Activated CD8-positive, alpha-beta memory T cell treated with anti-CD3 and anti-CD28 coated beads, Interleukin-2, amount 50 U/mL, for 24 hours (primary cell): ENCODE results near the gene CTNND2.

Source experiments
- DNase-seq: peaks from one replicate; pipeline ENCODE4 v3.0.0-alpha.2; 2020; ENCODE audit errors: extremely low read depth

CTNND2 gene

DNA sequence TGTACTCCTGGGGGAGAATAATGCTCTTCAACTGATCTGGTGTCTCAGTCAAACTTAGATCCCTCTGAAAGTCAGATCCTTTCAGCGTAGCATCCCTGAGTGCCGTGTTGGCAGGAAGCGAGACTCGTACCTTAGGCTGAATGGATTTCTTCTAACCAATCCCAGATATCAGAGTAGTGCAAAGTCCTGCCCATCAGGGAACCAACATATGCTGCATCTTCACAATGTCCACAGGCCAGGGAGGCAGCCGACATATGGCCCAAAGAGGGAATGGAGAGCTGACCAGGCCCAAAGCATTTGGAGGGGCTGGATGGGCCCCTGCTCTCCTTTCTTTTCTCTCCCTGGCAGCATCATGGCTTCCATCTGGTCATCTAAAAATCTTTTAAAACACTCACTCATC, 646.2 kb downstream of the CTNND2 start:
- no peak for DNase-seq

DNA sequence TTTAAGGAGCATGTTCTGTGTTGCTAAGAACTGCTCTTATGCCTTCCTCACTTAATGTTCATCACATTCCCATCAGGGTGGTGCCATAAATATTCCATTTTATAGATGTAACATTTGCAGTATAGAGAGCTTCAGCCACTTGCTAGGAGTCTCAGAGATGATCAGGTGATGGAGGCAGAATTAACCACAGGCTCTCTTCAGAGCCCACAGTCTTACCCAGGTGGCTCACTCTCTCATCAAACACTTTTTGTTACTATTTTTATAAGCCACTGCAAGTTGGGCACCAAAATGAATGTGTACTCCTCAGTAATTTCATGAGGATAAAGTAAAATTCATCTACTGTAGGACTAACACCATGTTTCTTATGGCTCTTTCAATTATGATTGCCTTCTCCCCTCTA, 651.7 kb downstream of the CTNND2 start:
- no peak for DNase-seq

DNA sequence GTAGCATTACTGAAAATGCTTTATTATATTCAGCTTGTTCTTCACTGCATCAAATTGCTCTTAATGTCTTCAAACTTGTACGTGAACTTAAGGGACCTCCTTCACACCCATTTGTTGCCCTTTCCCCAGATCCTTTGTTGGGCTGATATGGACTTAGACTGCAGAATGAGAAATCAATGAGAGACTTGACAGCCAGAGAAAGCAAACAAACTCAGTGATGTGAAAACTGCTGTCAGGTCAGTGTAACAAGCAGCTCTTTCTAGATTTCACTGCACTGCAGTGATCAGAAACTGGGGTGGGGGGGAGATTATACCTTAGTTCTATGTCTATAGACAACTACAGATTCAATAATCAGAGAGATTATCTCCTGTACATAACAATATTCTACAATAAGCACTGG, 652.2 kb downstream of the CTNND2 start:
- no peak for DNase-seq

DNA sequence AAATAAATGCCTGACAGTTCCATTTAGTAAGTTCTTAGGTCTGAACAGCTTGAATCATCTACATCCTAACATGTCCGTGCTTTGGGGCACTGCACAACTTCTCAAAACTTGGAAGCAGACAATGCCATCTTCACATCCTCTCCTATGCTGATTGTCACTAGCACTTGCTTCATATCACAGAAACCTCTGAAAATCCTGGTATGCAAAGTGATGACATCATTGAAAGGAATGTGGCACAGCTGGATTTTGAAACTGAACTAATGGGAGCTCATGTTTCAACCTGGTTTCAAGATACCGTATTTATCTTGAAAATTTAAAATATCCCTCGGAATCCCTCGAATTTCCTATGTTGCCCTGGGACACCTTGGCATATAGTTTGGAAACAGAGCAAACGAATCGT, 653.0 kb downstream of the CTNND2 start:
- no peak for DNase-seq

DNA sequence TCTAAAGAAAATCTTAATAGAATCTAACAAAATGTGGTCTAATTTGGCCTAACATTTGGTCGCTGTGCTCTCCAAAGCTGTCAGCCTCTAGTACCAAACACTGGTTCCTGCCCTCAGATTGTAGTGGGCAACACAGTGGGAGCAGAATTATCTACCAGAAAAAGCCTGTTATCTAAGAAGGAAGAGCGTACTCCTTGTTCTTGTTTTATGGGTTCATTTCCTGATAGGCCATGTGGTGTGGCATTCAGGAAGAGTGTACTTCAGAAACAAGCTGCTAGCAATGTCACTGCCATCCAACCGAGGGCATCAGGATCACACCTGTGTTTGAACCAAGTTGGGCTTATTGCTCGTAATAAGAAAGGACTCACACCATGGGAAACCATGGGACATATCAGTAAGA, 655.3 kb downstream of the CTNND2 start:
- DNase-seq = no peak

DNA sequence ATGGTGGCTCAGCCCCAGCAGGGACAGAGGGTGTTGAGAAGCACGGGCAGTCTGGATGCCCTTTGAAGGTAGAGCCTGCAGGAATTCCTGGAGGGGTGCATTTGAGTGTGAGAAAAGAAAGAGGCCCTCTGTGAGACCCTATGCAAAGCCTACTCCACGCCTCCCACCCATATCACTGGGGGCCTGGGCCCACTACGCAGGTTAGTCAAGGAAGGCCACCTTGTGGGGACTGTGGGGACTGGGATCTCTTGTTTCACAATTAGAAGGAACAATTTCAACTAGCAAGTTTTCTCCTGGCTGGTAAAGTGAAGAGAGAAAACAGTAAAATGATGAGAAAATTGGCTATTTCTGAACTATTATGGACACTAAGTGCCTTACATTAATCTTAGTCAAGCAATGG, 657.0 kb downstream of the CTNND2 start:
- no peak for DNase-seq

DNA sequence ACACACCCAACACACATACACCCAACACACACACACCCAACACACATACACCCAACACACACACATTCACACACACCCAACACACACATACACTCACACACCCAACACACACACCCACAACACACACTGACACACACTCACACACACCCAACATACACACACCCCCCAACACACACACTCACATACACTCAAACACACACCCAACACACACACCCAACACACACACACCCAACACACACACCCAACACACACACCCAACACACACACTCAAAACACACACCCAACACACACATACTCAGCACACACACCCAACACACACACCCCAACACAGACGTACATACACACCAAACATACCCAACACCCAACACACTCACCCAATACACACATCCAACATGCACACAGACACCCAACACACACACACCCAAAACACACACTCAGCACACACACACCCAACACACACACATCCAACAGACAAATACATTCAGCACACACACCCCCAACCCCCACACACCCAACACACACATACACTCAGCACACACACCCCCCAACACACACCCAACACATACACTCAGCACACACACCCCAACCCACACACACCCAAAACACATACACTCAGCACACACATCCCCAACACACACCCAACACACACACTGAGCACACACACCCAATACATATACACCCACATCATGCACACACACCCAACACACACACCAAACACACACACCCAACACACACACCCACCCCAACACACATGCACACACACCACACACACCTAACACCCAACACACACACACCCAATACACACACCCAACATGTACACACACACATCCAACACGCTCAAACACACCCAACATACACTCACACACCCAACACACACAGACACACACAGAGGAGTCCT, 663.7 kb downstream of the CTNND2 start:
- no peak for DNase-seq

DNA sequence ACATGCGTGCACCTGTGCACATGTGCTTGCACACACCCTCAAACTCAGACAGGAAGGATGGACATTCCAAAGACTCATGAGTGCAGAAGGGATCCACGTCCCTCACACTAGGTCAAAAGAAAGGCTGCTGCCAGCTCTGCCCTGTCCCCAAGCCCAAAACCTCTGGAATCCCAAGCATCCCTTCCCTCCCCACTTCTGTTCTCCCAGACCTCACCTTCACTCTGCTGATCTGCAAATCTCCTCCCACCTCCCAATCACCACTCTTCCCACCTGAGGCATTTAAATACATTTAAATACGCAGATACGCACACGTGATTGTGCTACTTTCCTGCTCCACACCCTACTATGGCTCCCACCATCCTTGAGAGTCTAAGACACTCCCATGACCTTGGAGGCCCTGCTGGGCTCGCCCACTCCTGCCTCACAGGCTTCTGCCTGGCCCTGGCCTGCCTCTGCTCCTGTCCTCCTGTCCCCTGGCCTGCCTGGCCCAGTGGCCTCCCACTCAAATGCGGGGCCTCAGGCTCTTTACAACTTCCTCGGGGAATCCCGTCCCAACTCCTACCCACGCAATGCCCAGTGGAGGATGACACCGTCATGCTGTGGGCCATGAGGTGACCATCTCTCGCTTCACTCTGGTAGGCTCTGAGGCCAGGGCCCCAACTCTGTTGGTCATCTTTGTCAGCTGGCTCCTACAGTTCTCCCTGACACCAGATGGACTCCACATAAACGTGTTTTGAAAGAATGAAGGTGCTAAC, 664.8 kb downstream of the CTNND2 start:
- no peak for DNase-seq

DNA sequence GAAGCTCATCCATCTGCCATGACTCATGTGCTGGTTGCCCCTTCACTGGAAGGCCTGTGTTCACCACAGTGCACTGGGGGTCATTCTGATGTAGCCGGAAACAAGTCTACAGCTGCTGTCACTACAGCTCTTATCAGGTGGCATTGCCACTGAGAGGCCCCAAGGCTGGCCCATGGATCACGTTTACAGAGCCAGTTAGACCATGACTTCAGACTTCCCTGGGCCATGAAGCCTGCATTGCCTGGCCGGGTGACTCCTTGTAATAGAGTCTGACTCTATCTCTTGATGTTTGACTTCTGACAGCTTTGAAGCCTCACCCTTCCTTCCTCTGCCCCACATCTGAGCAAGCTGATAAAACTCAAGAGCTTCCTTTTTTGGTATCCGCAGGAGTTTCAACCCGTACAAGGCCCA, 669.7 kb downstream of the CTNND2 start:
- DNase-seq = no peak

DNA sequence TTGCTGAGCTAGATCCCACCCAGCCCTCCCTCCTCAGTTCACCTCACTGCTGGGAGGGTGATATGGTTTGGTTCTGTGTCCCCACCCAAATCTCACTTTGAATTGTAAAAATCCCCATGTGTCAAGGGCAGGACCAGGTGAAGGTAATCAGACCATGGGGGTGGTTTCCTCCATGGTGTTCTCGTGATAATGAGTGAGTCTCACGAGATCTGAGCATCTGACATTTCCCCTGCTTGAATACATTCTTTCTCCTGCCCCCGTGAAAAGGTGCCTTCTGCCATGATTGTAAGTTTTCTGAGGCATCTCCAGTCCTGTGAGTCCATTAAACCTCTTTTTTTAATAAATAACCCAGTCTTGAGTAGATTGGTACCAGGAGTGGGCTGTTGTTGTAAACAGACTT, 673.4 kb downstream of the CTNND2 start:
- no peak for DNase-seq

DNA sequence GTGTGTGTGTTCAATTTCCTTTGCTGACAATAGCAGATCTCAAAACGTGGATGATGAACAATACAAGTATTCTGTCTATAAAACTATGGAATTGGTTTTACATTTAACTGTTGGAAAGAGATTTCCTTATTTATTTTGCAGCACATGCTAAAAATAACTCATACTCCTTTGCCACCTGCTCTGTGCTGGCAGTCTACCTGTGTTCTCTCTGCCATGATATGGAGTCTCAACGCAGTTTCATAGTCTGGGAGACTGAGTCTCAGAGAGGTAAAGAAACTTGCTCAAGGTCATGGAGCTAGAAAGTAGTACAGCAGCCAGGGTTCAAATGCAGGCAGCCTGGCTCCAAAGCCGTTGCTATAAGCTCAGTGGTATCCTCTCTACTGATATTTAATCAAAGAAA, 677.2 kb downstream of the CTNND2 start:
- DNase-seq = no peak

DNA sequence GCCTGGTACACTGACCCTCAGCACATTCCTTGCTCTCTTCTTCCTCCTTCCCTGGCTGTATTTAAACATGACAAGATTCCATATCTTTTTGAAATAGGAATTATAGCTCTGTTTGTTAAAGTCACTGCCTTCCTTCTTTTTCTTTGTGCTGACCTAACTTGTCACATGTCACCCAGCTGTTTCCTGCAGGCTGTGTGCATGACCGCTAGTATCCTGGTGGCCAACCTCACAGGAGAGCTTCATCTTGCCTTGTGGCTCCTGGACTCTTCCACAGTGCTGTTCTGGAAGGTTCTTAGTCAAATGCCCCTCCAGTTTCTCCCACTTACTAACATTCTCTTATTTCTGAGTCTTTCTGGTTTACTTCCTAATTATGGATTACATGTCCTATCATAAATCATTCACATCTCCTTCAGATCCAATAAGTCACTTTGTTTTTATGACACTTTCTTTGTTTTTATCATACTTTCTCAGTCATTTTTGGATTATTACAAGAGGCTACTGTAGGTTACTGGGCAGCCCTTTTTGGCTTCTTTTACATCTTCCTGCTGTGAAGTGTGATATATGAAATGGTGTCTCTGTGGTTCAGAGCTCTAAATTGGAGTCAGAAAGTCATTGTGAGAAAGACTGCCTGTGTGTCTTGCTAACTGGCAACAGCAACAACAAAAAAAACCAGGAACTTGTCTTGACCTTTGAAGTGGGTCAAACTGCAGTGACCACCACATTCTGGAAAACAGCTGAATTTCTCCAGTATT, 679.6 kb downstream of the CTNND2 start:
- DNase-seq = no peak

DNA sequence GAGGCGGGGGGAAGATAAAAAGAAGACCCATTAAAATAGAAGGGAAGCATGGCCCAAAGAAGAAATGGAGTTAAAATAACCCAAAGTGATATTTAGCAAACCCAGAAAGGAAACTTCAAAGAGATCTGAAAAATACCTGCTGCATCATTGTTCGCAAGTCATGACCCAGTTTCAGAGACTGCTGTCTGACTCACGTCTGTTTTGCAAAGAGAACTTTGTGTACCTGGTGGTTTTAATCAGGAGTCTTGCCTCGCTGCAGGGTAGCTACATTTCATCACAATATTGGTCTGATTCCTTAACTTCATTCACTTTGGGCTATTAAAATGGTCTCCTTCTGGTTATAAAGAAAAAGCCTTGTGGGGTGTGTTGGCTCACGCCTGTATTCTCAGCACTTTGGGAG, 682.1 kb downstream of the CTNND2 start:
- no peak for DNase-seq

DNA sequence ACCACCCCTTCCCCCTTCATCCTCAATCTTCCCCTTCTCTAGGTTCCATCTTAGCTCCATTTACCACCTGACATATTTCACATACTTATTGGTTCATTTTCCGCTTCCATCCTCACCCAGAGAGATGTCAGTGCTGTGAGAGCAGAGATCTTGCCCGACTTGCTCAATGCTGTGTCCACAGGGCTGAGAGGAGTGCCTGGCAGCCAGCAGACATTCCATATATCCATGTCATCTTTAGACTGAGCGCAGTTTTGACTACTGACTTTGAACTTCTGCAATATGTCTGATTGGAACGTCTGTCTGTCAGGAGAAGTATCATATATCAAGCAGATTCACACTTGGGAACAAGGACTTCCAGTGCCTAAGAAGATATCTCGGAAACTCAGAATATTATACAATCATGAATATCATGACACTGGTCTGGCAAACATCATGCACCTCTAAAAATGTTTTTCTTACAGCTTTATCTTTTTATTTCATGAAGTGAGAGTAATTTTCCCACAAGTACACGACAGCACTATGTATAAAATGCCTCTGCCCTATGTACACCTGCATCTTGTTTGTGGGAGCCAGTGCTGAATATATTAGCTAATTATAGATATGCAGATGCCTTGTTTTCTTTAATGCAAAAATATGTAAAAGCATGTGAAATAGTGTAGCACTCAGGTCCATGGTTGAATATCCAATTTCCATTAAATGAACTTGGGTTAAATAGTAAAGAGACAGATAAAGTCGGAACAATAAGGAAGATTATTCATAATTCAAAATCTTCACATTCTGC, 689.2 kb downstream of the CTNND2 start:
- no peak for DNase-seq

DNA sequence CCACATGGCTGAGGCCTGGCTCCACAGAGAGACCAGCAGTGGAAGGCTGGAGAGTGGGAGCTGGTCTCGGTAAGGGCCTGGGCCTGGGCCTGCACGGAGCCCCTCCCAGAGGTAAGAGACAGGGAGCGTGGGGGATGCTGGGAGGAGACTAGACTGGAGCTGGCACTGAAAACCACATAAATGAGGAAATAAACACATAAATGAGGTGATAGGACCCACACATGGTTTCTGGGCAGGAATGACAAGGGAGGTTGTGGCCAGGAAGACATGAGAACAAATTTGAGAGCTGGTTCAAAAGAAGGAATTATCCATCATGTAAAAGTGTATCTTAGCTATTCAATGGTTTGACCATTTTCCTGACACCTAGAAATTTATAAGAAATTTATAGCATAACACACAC, 691.5 kb downstream of the CTNND2 start:
- no peak for DNase-seq

DNA sequence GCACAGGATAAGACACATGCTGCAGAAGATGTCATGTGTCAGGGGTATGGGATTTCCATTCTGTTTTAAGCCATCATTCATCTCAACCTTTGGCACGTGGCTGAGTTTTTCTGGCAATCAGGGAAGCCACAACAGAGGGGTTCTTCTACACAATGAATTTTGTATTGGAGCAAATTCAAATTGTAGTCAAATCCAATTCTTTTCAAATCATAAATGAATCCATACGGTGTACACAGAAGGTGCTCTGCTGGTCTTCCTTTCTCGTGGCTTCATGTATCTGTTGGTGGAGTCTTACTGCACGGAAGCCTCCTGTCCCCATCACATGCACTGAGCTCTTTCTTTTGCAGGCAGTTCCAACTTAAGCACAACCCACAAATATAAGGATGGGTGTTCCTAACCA, 706.5 kb downstream of the CTNND2 start:
- no peak for DNase-seq

DNA sequence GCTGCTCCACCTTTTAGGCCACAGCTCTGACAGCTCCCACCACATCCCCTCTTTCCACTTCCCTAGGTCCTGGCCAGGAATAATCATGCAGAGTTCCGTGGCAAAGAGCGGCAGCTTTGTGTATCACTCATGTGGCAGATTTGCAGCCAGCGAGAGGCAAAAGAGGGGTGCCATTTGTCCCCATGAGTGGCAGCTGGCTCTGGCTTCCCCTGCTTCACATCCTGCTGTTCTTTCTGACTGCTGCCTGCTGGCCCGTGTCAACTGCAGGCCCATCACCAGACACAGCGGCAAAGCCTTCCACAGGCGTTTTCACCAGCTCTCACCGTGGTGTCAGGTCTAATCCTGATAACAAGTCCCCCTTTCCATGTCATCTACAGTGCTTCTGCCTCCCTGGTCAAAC, 712.6 kb downstream of the CTNND2 start:
- DNase-seq = no peak

DNA sequence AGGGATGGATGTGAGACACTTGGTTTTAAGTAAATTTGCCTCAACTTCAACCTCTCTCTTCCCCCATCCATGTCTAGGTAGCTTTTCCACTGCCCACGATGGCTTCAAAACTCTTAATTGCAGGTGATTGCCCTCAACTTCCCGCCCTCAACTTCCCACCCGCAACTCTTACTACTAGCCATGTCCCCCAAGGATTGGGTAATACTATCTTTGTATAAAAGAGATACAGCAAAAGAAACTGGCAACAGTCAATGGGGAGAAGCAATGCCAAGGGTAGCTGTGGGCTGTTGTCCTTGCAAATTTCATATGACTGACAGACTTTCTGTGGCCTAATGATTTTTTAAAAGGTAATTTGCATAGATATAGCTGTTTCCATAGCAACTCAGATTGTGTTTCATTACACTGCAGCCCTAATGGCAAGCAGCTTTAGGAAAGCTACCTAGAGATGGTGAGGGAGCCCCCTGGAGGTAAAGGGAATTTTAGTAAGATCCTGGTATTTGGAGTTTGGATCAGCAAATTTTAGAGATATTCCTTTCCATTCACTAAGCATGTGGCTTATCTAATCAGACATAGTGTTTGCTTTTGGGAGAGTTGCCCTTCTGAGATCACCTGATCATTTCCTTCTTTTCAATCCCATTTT, 721.7 kb downstream of the CTNND2 start:
- no peak for DNase-seq

DNA sequence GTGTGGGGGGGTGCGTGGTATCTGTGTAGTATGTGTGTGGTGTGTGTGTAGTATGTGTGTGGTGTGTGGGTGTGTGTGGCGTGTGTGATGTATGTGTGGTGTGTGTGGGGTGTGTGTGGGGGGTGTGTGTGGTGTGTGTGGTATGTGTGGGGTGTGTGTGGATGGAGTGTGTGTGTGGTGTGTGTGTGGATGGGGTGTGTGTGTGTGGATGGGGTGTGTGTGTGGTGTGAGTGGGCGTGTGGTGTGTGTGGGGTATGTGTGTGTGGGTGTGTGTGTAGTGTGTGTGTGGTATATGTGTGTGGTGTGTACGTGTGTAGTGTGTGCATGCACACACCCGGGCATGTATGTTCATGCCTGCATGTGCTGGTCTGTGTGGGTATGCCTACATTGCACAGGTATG, 722.3 kb downstream of the CTNND2 start:
- no peak for DNase-seq

DNA sequence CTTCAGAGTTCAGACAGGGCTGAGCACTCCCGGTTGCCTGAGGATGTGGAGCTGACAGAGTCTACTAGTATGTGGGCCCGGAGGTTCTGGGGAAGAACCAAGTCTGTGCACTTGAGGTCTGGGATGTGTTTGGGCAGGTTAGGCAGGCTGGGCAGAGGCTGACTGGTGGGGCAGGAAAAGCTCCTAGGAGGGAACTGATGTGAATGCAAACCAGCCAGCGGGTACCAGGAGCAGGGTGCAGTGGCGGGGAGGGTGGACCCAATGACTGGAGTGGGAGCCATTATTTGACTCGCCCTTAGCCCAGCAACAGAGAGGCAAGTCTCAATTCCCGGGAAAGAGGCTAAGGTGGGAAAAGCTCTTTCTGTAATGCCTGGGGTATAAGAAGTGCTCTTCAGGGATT, 723.4 kb downstream of the CTNND2 start:
- DNase-seq = no peak

DNA sequence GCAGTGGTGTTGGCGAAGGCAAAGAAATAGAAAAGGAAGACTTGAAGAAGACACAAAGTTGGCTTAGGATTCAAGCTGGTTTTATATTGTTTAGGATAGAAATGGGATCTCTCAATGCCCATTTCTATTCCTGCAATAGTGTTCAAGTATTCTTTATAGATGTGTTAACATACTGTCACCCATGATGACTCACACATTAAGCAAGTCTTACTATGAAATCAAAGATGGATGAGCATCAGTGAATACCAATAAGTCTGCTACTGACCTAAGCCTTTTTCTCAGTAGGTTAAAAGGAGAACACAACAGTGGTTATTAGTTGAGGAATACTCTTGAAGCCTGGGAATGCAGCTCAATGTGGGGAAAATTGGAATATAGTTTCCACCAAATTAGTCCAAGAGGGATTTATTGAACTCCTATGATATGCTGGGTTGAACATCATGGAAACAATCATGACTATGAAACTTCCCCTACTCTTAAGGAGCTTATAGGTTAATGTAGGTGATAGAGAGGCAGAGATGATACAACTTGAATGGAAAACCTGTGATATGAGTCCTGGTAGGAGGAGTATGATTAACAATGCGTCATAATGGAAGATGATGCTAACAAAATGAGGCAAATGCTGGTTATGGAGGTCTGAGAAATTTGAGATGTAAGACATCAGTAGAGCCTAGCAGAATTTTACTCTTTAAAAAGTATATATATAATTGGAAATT, 726.1 kb downstream of the CTNND2 start:
- no peak for DNase-seq
